ENCODE results near the gene DST. TPM values are rescaled to one million over a fixed set of nuclear protein-coding genes. Genes with fewer than 3 reads are reported as not detected.

Gene DST
- total RNA-seq, 1 experiment from 2014 or later = 91.9 TPM

DNA sequence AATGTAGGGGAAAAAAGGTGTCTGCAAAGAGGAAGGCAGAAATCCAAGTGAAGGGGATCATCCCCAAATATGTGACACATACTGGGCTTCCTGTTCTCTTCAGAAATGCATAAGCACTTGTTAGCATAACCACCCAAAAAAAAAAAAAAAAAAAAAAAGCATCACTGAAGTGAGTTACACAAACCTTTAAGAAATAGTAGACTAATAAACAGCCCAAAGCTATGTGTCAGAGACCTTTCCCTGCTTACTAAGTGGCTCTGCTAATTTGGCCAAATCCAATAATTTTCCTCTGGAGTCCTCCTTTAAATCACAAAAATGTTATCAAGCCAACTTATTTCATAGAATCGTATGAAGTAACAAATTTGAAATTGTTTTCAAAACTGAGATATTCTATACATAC is 7.5 kb upstream of the DST start:
- H3K56ac ChIP-seq (ENCODE audit: insufficient read length, low read depth, low read length) = no peak overlapping the region
- no peak overlapping the region for H4K5ac ChIP-seq (ENCODE audit: insufficient read length, low read depth, low read length)
- peaks cover 23 to 35% of the 10 kb centered on the region in 2 experiments for H3K4me1 Mint-ChIP-seq
- H2AFZ ChIP-seq (ENCODE audit: low read length) = no peak overlapping the region
- H3K23me2 ChIP-seq (ENCODE audit: insufficient read length, low read depth, low read length, poor library complexity, severe bottlenecking) = no peaks in the 10 kb centered on the region
- no peak overlapping the region for H2BK12ac ChIP-seq (ENCODE audit: insufficient read length, low read depth, low read length)
- no peak overlapping the region for H3K18ac ChIP-seq (ENCODE audit: insufficient read length, low read depth, low read length)
- H3K36me3 Mint-ChIP-seq (ENCODE audit: insufficient read depth in 1 of 3, low read depth in 3 of 3) = peaks cover 2 to 29% (median 10%) of the 10 kb centered on the region in 3 experiments; a peak in 5 of 7 replicates
- no peak overlapping the region for H2AK5ac ChIP-seq (ENCODE audit: insufficient read length, low read length)
- no peaks in the 10 kb centered on the region for H3K9me3 Mint-ChIP-seq
- peak overlapping the region in 1 of 3 experiments; percentile 78; a peak in 2 of 7 replicates for H3K27ac Mint-ChIP-seq
- H3K14ac ChIP-seq (ENCODE audit: insufficient read depth, low read length) = no peak overlapping the region
- H2BK15ac ChIP-seq (ENCODE audit: low read depth, low read length) = no peak overlapping the region
- H2BK5ac ChIP-seq (ENCODE audit: insufficient read length, low read length) = no peak overlapping the region
- no peak overlapping the region for H3K9ac ChIP-seq (ENCODE audit: extremely low read depth, insufficient read length, low read length)
- H3K79me1 ChIP-seq (ENCODE audit: insufficient read depth, low read depth, low read length, poor library complexity, severe bottlenecking) = no peaks in the 10 kb centered on the region
- no peak overlapping the region for H3K27ac ChIP-seq (ENCODE audit: insufficient read length, low read depth, low read length)
- H3K9me3 ChIP-seq (ENCODE audit: control insufficient read depth, low read depth, low read length) = no peaks in the 10 kb centered on the region
- no peak overlapping the region for H3K23ac ChIP-seq (ENCODE audit: insufficient read length, low read depth, low read length)
- H3K4ac ChIP-seq (ENCODE audit: low read depth, low read length) = no peak overlapping the region
- no peak overlapping the region for H2BK20ac ChIP-seq (ENCODE audit: low read depth, low read length, poor library complexity, severe bottlenecking)
- H3K27me3 Mint-ChIP-seq (ENCODE audit: low read depth) = no peaks in the 10 kb centered on the region
- H4K20me1 ChIP-seq (ENCODE audit: control insufficient read depth, insufficient read depth, insufficient read length) = no peaks in the 10 kb centered on the region
- H3K4me2 ChIP-seq (ENCODE audit: insufficient read depth, insufficient read length, low read length) = no peak overlapping the region
- no CpG with 5 or more reads among the region's 1 CpG for WGBS (ENCODE audit: extremely low coverage, insufficient read length, low lambda C conversion rate)
- no peak for DNase-seq
- H3K27me3 ChIP-seq (ENCODE audit: insufficient read depth, low read length) = no peaks in the 10 kb centered on the region
- H4K8ac ChIP-seq (replicated peaks; ENCODE audit: insufficient read length, low read depth, low read length) = no peak overlapping the region
- no peaks in the 10 kb centered on the region for H3K79me2 ChIP-seq (ENCODE audit: insufficient read depth, low read length)
- H3K4me1 ChIP-seq (ENCODE audit: insufficient read depth, low read length) = peaks cover 3% of the 10 kb centered on the region; the same call in 1 of the 2 replicates
- no peak overlapping the region for H2BK120ac ChIP-seq (ENCODE audit: low read depth, low read length, poor library complexity, severe bottlenecking)
- no peak overlapping the region for H3K4me3 Mint-ChIP-seq
- TF ChIP-seq CTCF (conservative IDR thresholded peaks at IDR 0.05) = no peak
- H4K91ac ChIP-seq (ENCODE audit: insufficient read length, low read depth, low read length) = no peak overlapping the region
- H3T11ph ChIP-seq (ENCODE audit: low read length) = no peak overlapping the region
